ENCODE measurements around the gene GALNT15. TPM values are rescaled to one million over a fixed set of nuclear protein-coding genes. Genes with fewer than 3 reads are reported as not detected.
A peak's percentile ranks its signal among the peaks of the same experiment; 100 is the strongest.

Gene GALNT15
- total and polyA plus RNA-seq, 2 of the 4 experiments (the other 2 are of a cell fraction): 12.8 to 19.7 TPM

DNA sequence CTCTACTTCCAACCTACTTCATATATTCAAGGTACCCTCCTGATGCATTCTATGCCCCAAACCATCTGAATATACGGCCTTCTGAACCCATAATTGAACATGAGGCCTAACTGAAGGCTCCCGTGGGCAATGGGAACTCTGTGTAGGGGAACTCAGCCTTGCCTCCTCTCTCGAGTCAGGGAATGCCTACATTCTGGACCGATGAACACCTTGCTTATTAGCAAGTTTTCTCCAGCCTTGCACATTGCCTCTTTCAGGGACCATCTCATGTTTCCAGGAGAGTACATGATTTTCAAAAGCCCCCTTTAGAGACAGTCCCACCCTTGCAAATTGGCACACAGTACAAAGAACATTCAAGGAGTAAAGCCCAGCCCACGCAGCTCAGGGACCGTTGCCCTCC is 26.3 kb upstream of the GALNT15 start:
- intact Hi-C loops (cut with micrococcal nuclease): no loop called here

More for the DNA sequence above, 26.3 kb upstream of the GALNT15 start:
- Histone ChIP-seq H3K9me3 (ENCODE audit: control insufficient read depth, insufficient read depth, low read length) (peaks cover 5% of the 10 kb centered on the region; the same call in 1 of the 2 replicates), H4K5ac (ENCODE audit: low read depth, low read length) (peak overlapping the region; percentile 45), H2BK5ac (ENCODE audit: low read depth, low read length, poor library complexity, severe bottlenecking) (peak overlapping the region; percentile 71), H4K20me1 (ENCODE audit: insufficient read depth, low read length) (no peaks in the 10 kb centered on the region), H2BK20ac (ENCODE audit: low read depth, low read length) (peak overlapping the region; percentile 73), H2AK9ac (replicated peaks; ENCODE audit: low read depth, low read length, poor library complexity) (no peak overlapping the region), H3K18ac (ENCODE audit: low read depth, low read length) (peak overlapping the region; percentile 71), H3K4me1 (ENCODE audit: control insufficient read depth, insufficient read depth, low read length) (peaks cover 12% of the 10 kb centered on the region), H2AFZ (replicated peaks; ENCODE audit: low read length, poor library complexity) (no peak overlapping the region), H3K4me3 (ENCODE audit: insufficient read depth, low read depth, low read length) (no peak overlapping the region), H2BK120ac (ENCODE audit: low read depth, low read length) (peak overlapping the region; percentile 66), H3K9me1 (ENCODE audit: insufficient read depth, low read length) (peaks cover 6% of the 10 kb centered on the region), H3K4ac (ENCODE audit: low read depth, low read length) (peak overlapping the region; percentile 73), H2BK15ac (ENCODE audit: low read depth, low read length) (peak overlapping the region; percentile 74; the same call in 1 of the 3 replicates), H4K91ac (ENCODE audit: insufficient read depth, low read depth, low read length) (peak overlapping the region; percentile 81), H3K27ac (ENCODE audit: insufficient read depth, low read length) (peak overlapping the region; percentile 63; the same call in 1 of the 2 replicates), H3K23ac (ENCODE audit: low read depth, low read length) (peak overlapping the region; percentile 15; the same call in 1 of the 2 replicates), H3K27me3 (ENCODE audit: control insufficient read depth, insufficient read depth, low read length) (no peaks in the 10 kb centered on the region), H4K8ac (ENCODE audit: low read depth in 2 of 2, low read length in 2 of 2) (peak overlapping the region; percentile 24 to 72), H3K9ac (ENCODE audit: low read depth, low read length) (no peak overlapping the region), H3K4me2 (ENCODE audit: low read depth, low read length) (no peak overlapping the region), H2AK5ac (ENCODE audit: low read depth, low read length) (peak overlapping the region; percentile 92), H3K79me1 (ENCODE audit: low read depth in 1 of 2, low read length in 2 of 2) (no peaks in the 10 kb centered on the region), H3K14ac (replicated peaks; ENCODE audit: low read depth, low read length) (peak overlapping the region; percentile 20; the same call in 1 of the 2 replicates), H3K56ac (ENCODE audit: extremely low read depth, insufficient read depth, low read length) (no peak overlapping the region), H3K36me3 (ENCODE audit: control insufficient read depth, insufficient read depth, low read length) (no peaks in the 10 kb centered on the region)
- WGBS, 2 experiments (ENCODE audit: extremely low coverage in 2 of 2, insufficient read length in 1 of 2): 100% methylated on average over 2 of the region's 6 CpGs; no CpG with 5 or more reads in 1 of the 2 experiments
- POLR2A ChIA-PET (ENCODE audit: unreplicated experiment): no interaction called here
- in situ Hi-C loops (cut with MboI; ENCODE audit: low sequenced_read_pairs): no loop called here
- CTCF ChIA-PET: no interaction called here
- no peak for ATAC-seq (ENCODE audit: low read depth)
- no peak for TF ChIP-seq BHLHE40 (IDR thresholded peaks at IDR 0.05; ENCODE audit: low read depth, low read length)
- no peak for TF ChIP-seq MXI1 (IDR thresholded peaks at IDR 0.05; ENCODE audit: borderline replicate concordance, low read depth, low read length)
- DNase-seq: no peak
- dilution Hi-C loops (cut with HindIII; ENCODE audit: low sequenced_read_pairs, unreplicated experiment): no loop called here
- BruUV-seq (replicated peaks): no TSS peak
